ENCODE measurements around the gene CDC123. TPM values are rescaled to one million over a fixed set of nuclear protein-coding genes. Genes with fewer than 3 reads are reported as not detected.

The CDC123 gene
- polyA plus RNA-seq, 1 donor = 80.7 TPM

Other genes starting within 250 kb of the CDC123 start
- 20.4 TPM for gene UPF2, start 153.4 kb upstream of the CDC123 start, polyA plus RNA-seq (ENCODE audit: insufficient read length)
- 14.6 TPM for gene DHTKD1, start 127.2 kb upstream of the CDC123 start, polyA plus RNA-seq (ENCODE audit: insufficient read length)
- gene SEC61A2, start 66.5 kb upstream of the CDC123 start, polyA plus RNA-seq (ENCODE audit: insufficient read length) = 11.8 TPM
- gene NUDT5, start 297 bp upstream of the CDC123 start, polyA plus RNA-seq (ENCODE audit: insufficient read length) = 20.4 TPM
- gene CAMK1D, start 153.4 kb downstream of the CDC123 start, polyA plus RNA-seq (ENCODE audit: insufficient read length) = 2.9 TPM